ENCODE results near the gene SEC24A.
A peak's percentile ranks its signal among the peaks of the same experiment; 100 is the strongest.
"Not testable (repeated sequence)": the region's sequence is repeated elsewhere in the genome, so short reads cannot be mapped to it uniquely, and the experiment has no call there.

The SEC24A gene

DNA sequence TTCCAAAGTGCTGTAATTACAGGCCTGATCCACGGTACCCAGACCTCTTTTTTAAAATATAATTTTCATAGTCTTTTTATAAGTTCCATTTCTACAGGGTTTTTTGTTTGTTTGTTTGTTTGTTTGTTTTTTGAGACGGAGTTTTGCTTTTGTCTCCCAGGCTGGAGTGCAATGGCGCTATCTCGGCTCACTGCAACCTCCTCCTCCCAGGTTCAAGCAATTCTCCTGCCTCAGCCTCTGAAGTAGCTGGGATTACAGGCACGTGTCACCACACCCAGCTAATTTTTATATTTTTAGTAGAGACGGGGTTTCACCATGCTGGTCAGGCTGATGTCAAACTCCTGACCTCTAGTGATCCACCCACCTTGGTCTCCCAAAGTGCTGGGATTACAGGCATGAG, 2.1 kb downstream of the SEC24A start:
- not testable (repeated sequence) for DNase-seq (ENCODE audit: low spot score)

DNA sequence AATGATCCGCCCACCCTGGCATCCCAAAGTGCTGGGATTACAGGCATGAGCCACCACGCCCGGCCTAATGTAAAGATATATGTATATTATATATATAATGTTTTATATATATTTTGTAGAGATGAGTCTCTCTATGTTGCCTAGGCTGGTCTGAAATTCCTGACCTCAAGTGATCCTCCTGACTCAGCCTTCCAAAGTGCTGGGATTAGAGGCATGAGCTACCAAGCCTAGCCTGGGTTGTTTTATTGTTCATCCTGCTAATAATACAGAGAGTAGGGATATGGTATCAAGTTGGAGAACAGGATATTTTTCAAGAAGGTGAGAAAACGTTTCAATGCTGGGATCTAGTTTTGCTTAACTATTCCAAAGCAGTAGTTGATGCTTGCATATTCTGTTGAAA, 2.9 kb downstream of the SEC24A start:
- no peak for DNase-seq (ENCODE audit: low spot score)

DNA sequence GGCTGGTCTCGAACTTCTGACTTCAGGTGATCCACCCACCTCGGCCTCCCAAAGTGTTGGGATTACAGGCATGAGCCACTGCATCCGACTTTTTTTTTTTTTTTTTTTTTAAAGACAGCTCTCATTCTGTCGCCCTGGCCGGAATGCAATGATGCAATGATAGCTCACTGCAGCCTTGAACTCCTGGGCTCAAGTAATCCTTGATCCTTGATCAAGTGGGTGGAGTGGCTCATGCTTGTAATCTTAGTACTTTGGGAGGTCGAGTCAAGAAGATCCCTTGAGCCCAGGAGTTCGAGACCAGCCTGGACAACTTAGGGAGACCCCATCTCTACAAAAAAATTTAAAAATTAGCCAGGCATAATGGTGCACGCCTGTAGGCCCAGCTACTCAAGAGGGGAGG, 8.1 kb downstream of the SEC24A start:
- DNase-seq (ENCODE audit: low spot score): no peak

DNA sequence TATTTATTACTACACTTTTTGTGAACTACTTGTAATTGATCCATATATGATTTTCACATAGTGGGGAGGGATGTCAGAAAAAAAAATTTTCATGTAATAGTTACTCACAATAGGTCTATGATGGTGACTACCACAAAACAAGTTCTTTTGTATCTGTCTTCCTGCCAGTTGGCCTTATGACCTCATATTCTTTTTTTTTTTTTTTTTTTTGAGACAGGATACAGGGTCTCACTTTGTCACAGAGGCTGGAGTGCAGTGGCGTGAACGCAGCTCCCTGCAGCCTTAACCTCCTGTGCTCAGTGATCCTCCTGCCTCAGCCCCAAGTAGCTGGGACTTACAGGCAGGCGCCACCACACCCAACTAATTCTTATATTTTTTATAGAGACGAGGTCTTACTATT, 10.9 kb downstream of the SEC24A start:
- DNase-seq (ENCODE audit: low spot score): no peak

DNA sequence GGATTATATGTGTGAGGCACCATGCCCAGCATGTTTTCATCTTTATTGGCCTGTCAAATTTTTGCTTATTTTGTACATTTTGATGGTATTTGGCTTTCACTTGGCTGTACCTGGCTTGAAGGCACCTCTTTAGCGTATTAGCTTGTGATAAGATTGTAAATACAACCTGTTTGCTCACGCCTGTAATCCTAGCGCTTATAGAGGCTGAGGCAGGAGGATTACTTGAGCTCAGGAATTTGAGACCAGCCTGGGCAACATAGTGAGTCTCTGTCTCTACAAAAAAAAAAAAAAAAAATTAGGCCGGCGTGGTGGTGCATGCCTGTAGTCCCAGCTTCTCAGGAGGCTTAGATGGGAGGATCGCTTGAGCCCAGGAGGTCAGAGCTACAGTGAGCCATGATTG, 11.3 kb downstream of the SEC24A start:
- no peak for DNase-seq (ENCODE audit: low spot score)

DNA sequence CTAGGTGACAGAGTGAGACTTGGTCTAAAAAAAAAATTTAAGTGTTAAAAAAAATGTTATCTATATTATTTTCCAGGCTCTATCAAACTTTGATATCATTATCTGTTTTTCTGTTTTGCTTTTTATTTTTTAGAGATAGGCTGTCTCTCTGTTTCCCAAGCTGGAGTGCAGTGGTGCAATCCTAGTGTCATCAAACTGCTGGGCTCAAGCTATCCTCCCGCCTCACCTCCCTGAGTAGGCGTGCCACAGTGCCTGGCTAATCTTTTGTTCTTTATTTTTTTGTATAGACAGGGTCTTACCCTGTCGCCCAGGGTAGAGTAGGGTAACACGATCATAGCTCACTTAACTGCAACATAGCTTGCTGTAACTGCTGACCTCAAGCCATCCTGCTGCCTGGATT, 14.4 kb downstream of the SEC24A start:
- DNase-seq (ENCODE audit: low spot score): no peak

DNA sequence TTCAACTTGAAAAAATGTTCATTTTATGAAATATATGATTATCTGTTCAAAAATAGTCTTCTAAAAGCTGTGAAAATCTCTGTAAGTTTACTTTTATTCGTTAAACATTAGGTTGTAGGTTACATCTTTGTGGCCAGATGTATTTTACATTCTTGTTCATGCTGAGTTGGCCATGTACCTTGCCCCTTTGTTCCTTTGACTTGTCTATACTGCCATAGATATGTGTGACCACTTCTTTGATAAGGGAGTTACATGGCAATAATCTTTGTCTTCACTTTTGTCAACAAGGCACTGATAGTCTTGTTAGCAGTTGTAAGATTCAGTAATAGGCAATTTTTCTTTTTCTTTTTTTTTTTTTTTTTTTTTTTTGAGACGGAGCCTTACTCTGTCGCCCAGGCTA, 15.9 kb downstream of the SEC24A start:
- DNase-seq (ENCODE audit: low spot score): no peak

DNA sequence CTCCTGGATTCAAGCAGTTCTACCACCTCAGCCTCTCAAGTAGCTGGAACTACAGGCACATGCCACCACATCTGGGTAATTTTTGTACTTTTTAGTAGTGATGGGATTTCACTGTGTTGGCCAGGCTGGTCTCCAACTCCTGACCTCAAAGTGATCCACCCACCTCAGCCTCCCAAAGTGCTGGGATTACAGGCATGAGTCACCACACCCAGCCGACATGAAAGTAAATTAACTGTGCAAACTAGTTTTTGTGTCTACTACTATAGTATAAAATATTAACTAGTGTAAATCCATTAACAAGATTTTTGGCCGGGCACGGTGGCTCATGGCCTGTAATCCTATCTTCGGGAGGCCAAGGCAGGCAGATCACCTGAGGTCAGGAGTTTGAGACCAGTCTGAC, 25.0 kb downstream of the SEC24A start:
- DNase-seq (ENCODE audit: low spot score): not testable (repeated sequence)

DNA sequence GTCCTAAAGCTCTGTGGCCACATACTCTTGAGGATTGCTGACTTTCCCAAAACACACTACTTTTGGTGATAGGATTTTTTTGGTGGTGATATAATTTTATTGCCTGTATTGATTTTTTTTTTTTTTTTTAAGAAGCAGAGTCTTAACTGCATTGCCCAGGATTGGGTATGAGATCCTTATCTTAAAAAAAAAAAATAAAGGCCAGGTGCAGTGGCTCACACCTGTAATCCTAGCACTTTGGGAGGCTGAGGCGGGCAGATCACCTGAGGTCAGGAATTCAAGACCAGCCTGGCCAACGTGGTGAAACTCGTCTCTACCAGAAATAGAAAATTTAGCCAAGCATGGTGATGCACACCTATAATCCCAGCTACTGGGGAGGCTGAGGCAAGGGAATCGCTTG, 28.8 kb downstream of the SEC24A start:
- not testable (repeated sequence) for DNase-seq (ENCODE audit: low spot score)

DNA sequence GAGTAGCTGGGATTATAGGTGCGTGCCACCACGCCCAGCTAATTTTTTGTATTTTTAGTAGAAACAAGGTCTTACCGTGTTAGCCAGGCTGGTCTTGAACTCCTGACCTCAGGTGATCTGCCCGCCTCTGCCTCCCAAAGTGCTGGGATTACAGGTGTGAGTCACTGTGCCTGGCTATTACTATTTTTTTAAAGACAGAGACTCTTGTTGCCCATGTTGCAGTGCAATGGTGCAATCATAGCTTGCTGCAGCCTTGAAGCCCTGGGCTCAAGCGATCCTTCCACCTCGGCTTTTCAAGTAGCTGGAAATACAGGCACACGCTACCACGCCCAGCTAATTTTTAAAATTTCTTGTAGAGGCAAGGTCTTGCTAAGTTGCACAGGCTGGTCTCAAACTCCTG, 41.6 kb downstream of the SEC24A start:
- DNase-seq (ENCODE audit: low spot score): not testable (repeated sequence)

DNA sequence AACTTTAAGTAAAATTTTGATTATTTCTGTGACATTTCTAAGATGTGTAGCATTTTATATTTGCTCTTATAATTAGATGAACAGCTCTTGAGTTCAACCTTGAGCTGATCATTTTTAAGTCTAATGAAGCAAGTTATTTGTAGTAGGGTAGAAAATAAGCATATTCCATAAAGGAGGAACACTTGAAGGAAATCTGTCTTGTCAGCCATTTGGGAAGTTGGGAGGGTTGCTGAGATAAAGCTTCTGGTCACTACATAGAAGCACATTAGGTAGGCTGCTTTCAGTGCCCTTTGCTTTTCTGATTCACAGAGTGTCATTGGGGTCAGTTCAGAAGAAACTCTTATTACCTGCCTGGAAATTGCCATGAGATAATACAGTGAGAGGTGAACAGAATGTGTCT, 44.1 kb downstream of the SEC24A start:
- DNase-seq (ENCODE audit: low spot score): no peak

DNA sequence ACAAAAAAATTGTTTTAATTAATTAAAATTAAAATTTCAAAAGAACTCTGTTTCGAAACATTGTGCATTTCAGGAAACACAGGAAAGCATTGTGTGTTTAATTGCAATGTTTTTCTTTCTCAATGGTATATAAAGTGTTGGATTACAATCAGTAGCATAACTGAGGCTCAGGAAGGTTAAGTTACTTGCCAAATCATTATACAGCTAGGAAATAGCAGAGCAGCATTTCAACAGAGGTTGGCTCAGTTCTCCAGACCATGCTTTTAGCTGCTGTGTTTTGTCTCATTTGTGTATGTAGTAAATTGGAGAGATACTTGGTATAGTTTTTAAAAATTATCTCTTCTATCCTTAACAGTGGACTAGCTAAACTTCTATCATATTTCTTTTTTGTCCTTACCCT, 59.7 kb downstream of the SEC24A start:
- no peak for DNase-seq (ENCODE audit: low spot score)

DNA sequence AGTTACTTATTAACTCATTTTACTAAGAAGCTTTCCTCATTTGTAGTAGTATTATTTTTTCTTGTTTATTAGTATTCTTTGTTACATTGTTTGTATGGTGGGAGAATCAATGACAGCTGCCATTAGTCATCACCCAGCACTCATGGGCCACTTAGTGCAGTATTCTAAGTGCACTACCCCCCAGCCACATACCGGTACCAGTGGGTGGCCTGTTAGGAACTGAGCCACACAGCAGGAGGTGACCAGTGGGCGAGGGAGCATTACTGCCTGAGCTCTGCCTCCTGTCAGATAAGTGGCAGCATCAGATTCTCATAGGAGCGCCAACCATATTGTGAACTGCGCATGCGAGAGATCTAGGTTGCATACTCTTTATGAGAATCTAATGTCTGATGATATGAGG, 65.5 kb downstream of the SEC24A start:
- no peak for DNase-seq (ENCODE audit: low spot score)

DNA sequence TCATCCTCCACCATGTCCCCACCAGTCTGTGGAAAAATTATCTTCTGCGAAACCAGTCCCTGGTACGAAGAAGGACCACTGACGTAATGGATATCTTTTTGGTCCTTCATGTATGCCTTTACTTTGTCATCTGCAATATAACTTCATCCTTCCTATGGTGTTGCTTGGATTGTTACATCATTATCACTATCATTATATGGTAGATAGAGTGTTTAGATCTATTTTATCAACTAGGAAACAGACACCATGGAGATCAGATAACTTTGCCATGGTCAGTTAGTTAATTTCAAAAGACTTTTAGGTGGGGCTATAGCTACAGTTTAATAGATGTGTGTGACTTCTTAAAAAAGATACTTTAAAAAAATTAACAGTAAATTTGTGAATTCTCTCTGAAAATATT, 66.0 kb downstream of the SEC24A start:
- no peak for DNase-seq (ENCODE audit: low spot score)

DNA sequence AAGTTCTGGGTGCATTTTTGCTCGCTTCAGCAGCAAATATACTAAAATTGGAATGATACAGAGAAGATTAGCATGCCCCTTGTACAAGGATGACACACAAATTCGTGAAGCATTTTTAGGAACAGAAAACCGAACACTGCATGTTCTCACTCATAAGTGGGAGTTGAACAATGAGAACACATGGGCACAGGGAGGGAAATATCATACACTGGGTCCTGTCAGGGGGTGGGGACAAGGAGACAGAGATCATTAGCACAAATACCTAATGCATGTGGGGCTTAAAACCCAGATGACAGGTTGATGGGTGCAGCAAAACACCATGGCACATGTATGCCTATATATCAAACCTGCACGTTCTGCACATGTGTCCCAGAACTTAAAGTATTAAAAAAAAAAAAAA, 66.9 kb downstream of the SEC24A start:
- not testable (repeated sequence) for DNase-seq (ENCODE audit: low spot score)

DNA sequence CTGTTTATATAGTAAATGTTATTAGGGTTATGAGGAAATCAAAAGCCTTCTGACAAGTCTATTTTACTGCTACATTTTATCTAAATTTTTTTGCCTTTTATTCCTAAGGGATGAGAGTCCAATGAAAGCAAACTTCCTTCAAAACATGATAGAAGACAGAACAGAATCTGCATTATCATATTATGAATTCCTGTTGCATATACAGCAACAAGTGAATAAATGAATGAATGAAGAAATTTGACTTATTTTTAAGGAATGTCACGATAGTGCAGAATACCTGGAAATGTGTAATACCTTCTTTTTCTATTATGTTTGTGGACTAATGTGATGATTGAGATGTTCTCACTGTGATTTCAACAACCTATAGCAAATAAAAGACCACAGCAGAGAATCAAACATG, 76.3 kb downstream of the SEC24A start:
- no peak for DNase-seq (ENCODE audit: low spot score)

DNA sequence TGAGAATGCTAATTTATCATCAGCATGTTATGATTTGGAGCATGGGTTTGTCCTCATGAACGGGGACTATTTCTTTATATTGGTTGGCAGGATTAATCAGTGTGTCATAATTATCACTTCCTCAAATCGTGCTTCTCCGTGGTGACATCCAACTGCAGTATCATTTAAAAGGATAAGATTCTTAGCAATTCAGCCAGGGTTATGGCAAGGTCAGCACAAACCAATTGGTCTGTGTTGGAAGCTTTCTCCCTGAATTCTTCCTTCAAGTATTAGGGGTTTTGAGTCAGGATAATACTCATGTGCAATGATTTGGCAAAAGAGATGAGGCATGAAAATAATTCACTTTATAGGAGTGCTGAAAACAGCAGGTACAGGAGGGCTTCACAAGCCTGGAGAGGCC, 84.2 kb downstream of the SEC24A start:
- no peak for DNase-seq (ENCODE audit: low spot score)

DNA sequence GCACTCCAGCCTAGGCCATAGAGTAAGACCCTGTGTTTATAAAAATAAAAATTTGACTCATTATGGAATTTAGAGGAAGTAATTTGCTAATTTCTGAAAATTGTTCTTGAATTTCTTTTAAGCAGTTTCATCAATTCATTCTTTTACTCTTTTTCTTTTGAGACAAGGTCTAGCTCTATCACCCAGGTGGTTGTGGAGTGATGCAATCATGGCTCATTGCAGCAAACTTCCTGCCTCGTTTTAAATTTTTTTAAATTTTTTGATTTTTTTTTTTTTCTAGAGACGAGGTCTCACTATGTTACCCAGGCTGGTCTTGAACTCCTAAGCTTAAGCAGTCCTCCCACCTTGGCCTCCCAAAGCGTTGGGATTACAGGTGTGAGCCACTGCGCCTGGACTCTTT, 86.7 kb downstream of the SEC24A start:
- DNase-seq (ENCODE audit: low spot score): no peak

DNA sequence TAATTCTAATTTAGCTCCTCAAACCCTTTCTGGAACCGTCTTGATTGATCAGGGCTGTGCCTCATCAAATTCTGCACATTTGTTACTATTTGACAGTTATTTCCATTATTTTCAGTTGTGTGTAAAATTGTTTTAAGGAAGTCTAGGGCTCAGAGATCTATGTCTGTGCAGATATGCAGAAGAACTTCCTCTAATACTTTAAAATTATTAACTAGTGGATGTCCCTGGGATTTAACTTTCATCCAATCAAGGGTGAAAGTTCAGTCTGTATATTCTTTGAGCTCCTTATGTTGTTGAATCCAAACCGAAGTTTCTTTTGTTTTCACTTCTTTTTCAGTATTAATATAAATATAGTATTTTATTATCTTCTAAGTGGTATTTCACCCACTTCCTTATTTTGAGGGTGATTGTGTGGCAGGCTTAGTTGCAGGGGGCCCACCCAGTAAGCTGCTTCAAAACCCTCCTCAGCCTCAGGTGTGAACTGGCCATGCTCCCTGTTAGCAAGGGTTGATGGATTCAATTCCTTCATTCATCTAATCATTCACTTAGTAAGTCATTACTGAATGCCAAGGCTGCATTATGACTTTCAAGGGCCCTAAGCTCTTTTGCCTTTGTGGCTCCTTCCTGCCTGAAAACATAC, 87.7 kb downstream of the SEC24A start:
- DNase-seq (ENCODE audit: low spot score): no peak

DNA sequence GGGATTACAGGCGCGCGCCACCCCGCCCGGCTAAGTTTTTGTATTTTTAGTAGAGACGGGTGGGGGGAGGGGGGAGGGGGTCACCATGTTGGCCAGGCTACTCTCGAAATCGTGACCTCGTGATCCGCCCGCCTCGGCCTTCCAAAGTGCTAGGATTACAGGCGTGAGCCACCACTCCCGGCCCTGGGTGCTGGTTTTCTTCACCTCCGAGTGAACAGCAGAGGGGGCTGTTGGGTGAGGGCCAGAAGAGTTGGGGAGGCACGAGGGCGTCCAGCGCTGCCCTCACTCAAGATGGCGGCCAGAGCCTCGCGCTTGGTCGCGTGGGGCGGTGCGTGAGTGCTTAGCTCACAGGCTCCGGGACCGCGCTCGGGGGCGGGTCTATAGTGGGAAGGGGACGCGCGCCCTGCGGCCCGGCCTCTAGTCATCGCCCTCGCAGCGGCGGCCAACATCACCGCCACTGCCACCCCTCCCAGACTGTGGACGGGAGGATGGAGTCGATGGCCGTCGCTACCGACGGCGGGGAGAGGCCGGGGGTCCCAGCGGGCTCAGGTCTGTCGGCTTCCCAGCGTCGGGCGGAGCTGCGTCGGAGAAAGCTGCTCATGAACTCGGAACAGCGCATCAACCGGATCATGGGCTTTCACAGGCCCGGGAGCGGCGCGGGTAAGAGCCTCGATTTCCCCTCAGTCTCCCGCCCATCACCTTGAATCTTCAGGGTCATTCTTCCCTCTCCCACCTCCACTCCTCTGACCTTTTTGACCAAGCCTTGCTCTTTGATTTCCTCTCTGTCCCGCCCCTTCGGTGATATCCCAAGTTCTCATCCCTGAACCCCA, 89.8 kb downstream of the SEC24A start, which contains the start of gene CAMLG:
TSS of gene CAMLG (plus strand) at position 416 of the 830 bp plus-strand sequence. CDS start at position 489, 73 bp downstream.
- DNase-seq (ENCODE audit: low spot score): peak; percentile 98

DNA sequence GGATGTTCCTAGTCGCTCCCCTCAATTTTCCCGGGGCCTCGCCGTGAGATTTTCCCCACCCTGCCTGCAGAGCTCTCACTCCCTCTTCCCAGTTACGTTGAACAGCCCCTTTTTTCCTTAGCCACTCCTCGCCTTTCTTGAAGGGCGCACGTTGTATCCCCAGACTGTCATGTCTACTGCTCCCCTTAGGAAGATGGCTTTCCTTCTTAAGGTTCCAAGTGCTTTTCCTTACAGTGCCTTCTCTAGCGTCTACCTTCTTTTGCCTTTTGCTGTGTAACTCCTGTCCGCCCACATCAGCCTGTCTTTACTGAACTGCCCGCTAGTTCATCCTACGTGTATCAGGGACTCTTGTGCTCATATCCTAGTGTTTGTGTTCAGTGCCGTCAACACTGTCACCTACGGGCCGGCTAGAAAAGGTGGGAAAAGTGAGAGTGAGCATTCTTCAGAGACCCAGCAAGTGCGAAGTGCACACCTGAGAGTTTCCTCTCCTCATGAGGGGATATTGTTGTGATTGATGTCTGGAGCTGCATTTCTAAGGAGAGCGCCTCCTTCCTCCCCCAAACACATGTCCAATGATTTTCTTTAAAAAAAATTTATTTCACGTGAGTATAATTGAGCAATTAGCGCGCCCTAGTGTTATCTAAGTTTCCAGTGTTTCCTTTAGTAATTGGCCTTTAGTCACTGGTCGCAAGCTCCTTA, 90.5 kb downstream of the SEC24A start:
- peak; percentile 33 for DNase-seq (ENCODE audit: low spot score)

DNA sequence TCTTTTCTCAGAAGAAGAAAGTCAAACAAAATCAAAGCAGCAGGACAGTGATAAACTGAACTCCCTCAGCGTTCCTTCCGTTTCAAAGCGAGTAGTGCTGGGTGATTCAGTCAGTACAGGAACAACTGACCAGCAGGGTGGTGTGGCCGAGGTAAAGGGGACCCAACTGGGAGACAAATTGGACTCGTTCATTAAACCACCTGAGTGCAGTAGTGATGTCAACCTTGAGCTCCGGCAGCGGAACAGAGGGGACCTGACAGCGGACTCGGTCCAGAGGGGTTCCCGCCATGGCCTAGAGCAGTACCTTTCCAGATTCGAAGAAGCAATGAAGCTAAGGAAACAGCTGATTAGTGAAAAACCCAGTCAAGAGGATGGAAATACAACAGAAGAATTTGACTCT, 92.5 kb downstream of the SEC24A start:
- DNase-seq (ENCODE audit: low spot score): no peak

DNA sequence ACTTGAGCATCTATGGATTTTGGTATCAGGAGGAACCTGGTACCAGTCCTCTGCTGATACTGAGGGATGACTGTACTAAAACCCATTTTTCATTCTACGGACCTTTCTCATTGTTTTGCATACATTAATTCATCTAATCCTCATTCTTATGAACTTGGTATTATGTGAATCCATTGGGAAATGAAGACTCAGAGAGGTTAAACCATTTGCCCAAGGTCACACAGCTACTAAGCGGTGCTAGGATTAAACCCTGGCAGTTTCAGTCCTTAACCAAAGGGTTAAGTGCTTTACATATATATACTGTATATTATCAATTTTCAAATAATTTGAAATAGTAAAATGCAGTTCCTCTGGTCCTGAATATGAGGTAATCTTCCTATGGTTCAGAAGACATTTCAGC, 93.5 kb downstream of the SEC24A start:
- DNase-seq (ENCODE audit: low spot score): no peak
